B cell (primary cell): Measurements from ENCODE around the gene SYT2. TPM values are rescaled to one million over a fixed set of nuclear protein-coding genes. Genes with fewer than 3 reads are reported as not detected.

Source experiments
- ATAC-seq: fragments of 200-7000 bp; cut with Tn5 transposase; one replicate; pipeline ENCODE4 v1.10.0; 2021; ENCODE audit warnings: low read depth, mild to moderate bottlenecking, moderate number of reproducible peaks, moderate library complexity
- CTCF ChIA-PET: fragments of 350-600 bp; sonication (Branson Sonifier 250); formaldehyde crosslinking; loops from one replicate; lab custom pipeline; 2021; ENCODE audit warnings: antibody characterized with exemption, inconsistent platforms; lab: Charles Lee
- POLR2A ChIA-PET: fragments of 350-600 bp; sonication (Branson Sonifier 250); formaldehyde crosslinking; loops from one replicate; lab custom pipeline; 2021; ENCODE audit warnings: antibody characterized with exemption; lab: Charles Lee
- DNase-seq: peaks from one replicate; pipeline ENCODE4 v3.0.0; 2013
- H2AFZ ChIP-seq: 2 replicates; pipeline ENCODE4 v1.6.1; 2012; ENCODE audit warnings: mild to moderate bottlenecking, low read depth, low read length; ENCODE audit not compliant: insufficient read depth, poor library complexity, severe bottlenecking
- H3K27ac ChIP-seq, 2 donors: 1 replicate in 1 of 2; 2 replicates in 1 of 2; pipeline ENCODE4 v1.5.1; 2012 to 2013; ENCODE audit warnings: low read length in 2 of 2, mild to moderate bottlenecking in 2 of 2, moderate library complexity in 1 of 2
- H3K27me3 ChIP-seq, 4 experiments: fragments of 200-600 bp in 1 of 4; sonication (generic) in 1 of 4; replicated peaks in 1 of 4; 1 replicate in 2 of 4; 2 replicates in 2 of 4; pipeline versions ENCODE4 v1.6.1 to v1.7.0; 2013 to 2016; ENCODE audit warnings: low read length in 3 of 4, mild to moderate bottlenecking in 2 of 4, mixed read lengths in 1 of 4, moderate library complexity in 1 of 4; ENCODE audit not compliant: insufficient read depth in 4 of 4, control insufficient read depth in 3 of 4; ENCODE audit errors: control extremely low read depth in 1 of 4
- H3K36me3 ChIP-seq, 2 experiments: replicated peaks in 1 of 2; 1 replicate in 1 of 2; 2 replicates in 1 of 2; pipeline versions ENCODE4 v1.6.1 to v1.7.1; 2013; ENCODE audit warnings: low read length in 1 of 2; ENCODE audit not compliant: insufficient read depth in 2 of 2, control insufficient read depth in 1 of 2; ENCODE audit errors: control extremely low read depth in 1 of 2, extremely low read depth in 1 of 2
- H3K4me1 ChIP-seq, 2 donors: fragments of 200-600 bp in 1 of 2; sonication (generic) in 1 of 2; 1 replicate in 1 of 2; 2 replicates in 1 of 2; pipeline versions ENCODE4 v1.5.1 to v1.6.1; 2013 to 2017; ENCODE audit warnings: low read length in 2 of 2; ENCODE audit not compliant: control insufficient read depth in 2 of 2, insufficient read depth in 2 of 2
- H3K4me2 ChIP-seq: replicated peaks from 2 replicates; pipeline ENCODE3; 2012; ENCODE audit warnings: mild to moderate bottlenecking, low read depth, low read length; ENCODE audit not compliant: poor library complexity, severe bottlenecking
- H3K4me3 ChIP-seq, 5 experiments: fragments of 200-600 bp in 1 of 5; sonication (generic) in 1 of 5; 1 replicate in 3 of 5; 2 replicates in 2 of 5; pipeline versions ENCODE4 v1.5.1 to v1.7.0; 2011 to 2016; ENCODE audit warnings: low read length in 4 of 5, mild to moderate bottlenecking in 4 of 5, low read depth in 2 of 5, control low read depth in 1 of 5, moderate library complexity in 1 of 5; ENCODE audit not compliant: insufficient read depth in 1 of 5; ENCODE audit errors: control extremely low read depth in 1 of 5, extremely low read depth in 1 of 5
- H3K79me2 ChIP-seq: fragments of 200-600 bp; sonication (generic); one replicate; pipeline ENCODE4 v1.6.0; 2016; ENCODE audit warnings: low read length; ENCODE audit not compliant: control insufficient read depth, insufficient read depth
- H3K9ac ChIP-seq: fragments of 200-600 bp; sonication (generic); 2 replicates; pipeline ENCODE4 v1.6.1; 2017; ENCODE audit warnings: mild to moderate bottlenecking, low read length, moderate library complexity
- H3K9me3 ChIP-seq, 3 donors: one replicate each; pipeline versions ENCODE4 v1.6.1 to v1.7.1; 2013; ENCODE audit warnings: low read length in 2 of 3; ENCODE audit not compliant: control insufficient read depth in 2 of 3, insufficient read depth in 1 of 3; ENCODE audit errors: control extremely low read depth in 1 of 3
- H4K20me1 ChIP-seq: 2 replicates; pipeline ENCODE4 v1.6.0; 2012; ENCODE audit warnings: mild to moderate bottlenecking, low read length; ENCODE audit not compliant: insufficient read depth, control insufficient read depth, poor library complexity, severe bottlenecking
- H3K27ac Mint-ChIP-seq: one replicate; pipeline ENCODE4 v1.8.0; 2021; ENCODE audit warnings: mixed read lengths
- H3K27me3 Mint-ChIP-seq: one replicate; pipeline ENCODE4 v1.8.0; 2021; ENCODE audit warnings: mixed read lengths
- H3K4me1 Mint-ChIP-seq: one replicate; pipeline ENCODE4 v1.8.0; 2021; ENCODE audit warnings: mixed read lengths
- H3K4me3 Mint-ChIP-seq: one replicate; pipeline ENCODE4 v1.8.0; 2021; ENCODE audit warnings: mixed read lengths
- H3K9me3 Mint-ChIP-seq: one replicate; pipeline ENCODE4 v1.8.0; 2022; ENCODE audit warnings: mixed read lengths; ENCODE audit not compliant: insufficient read depth
- CTCF ChIP-seq: fragments of 200-600 bp; IDR thresholded peaks from one replicate; pipeline ENCODE4 v1.8.0; 2022; ENCODE audit warnings: antibody characterized with exemption, mild to moderate bottlenecking
- EZH2 ChIP-seq: IDR thresholded peaks from 2 replicates; pipeline ENCODE4 v1.6.1; 2012; ENCODE audit warnings: borderline replicate concordance, low read depth, mild to moderate bottlenecking, moderate library complexity, low read length; ENCODE audit not compliant: insufficient read depth, poor library complexity, severe bottlenecking
- WGBS: methylation state at CpG from one replicate; pipeline ENCODE4 v1.1.5; 2013; ENCODE audit warnings: missing lambda C conversion rate; ENCODE audit not compliant: insufficient coverage; 5-methylcytosine and 5-hydroxymethylcytosine counted together
- intact Hi-C: fragments of 100-400 bp; cut with micrococcal nuclease; formaldehyde crosslinking; loops from one replicate; pipeline ENCODE4 v1.10.0; 2022
- polyA plus RNA-seq: library from polyadenylated mRNA; depleted of rRNA; stranded (reverse); fragments of >200 nt; gene quantifications from 2 replicates; pipeline ENCODE4 v1.2.3, GENCODE V29; 2012
- total RNA-seq, 2 donors: library from RNA; stranded (reverse); fragments of 120-200 nt in 1 of 2; gene quantifications; 1 replicate in 1 of 2; 2 replicates in 1 of 2; pipeline versions ENCODE4 v1.2.3 to v1.2.4, GENCODE V29; 2013 to 2022

SYT2 gene
- total and polyA plus RNA-seq, 2 donors (not counting 1 experiment from before 2014, with no cell fraction given): not detected

- H3K4me3 Mint-ChIP-seq: no peak overlapping the region
- H3K4me1 Mint-ChIP-seq: no peaks in the 10 kb centered on the region
- no peak for ATAC-seq
- TF ChIP-seq CTCF: no peak
- TF ChIP-seq EZH2: no peak
- ChIA-PET CTCF (no interaction called here), POLR2A (no interaction called here)
- Histone ChIP-seq H2AFZ (no peak overlapping the region), H3K79me2 (no peaks in the 10 kb centered on the region), H3K36me3 (no peaks in the 10 kb centered on the region), H4K20me1 (no peaks in the 10 kb centered on the region), H3K27me3 (peaks cover 0 to 29% (median 1%) of the 10 kb centered on the region in 4 experiments), H3K4me3 (no peak overlapping the region), H3K4me2 (no peak overlapping the region), H3K27ac (no peak overlapping the region), H3K4me1 (no peaks in the 10 kb centered on the region), H3K9me3 (no peaks in the 10 kb centered on the region), H3K9ac (no peak overlapping the region)
- no peak for DNase-seq
- intact Hi-C loops: no loop called here
- WGBS: 76% methylated on average over 7 of the region's 9 CpGs
- no peak overlapping the region for H3K27ac Mint-ChIP-seq
- peaks cover 53% of the 10 kb centered on the region for H3K27me3 Mint-ChIP-seq
- H3K9me3 Mint-ChIP-seq: no peaks in the 10 kb centered on the region
Measured at GRCh38 chr1:202689493-202690342, 20.5 kb downstream of the SYT2 start.

GRCh38 chr1:202689082-202689481 lies 21.2 kb downstream of the SYT2 start:
- WGBS: 71% methylated on average over 2 of the region's 3 CpGs
- H3K9me3 ChIP-seq: no peaks in the 10 kb centered on the region
- H3K27ac Mint-ChIP-seq: no peak overlapping the region
- H3K4me1 Mint-ChIP-seq: no peaks in the 10 kb centered on the region
- ChIA-PET POLR2A (no interaction called here), CTCF (no interaction called here)
- no peak overlapping the region for H3K4me3 ChIP-seq
- no peak overlapping the region for H3K27ac ChIP-seq
- TF ChIP-seq EZH2 (no peak), CTCF (no peak)
- H3K4me3 Mint-ChIP-seq: no peak overlapping the region
- no peaks in the 10 kb centered on the region for H4K20me1 ChIP-seq
- H3K4me1 ChIP-seq: no peaks in the 10 kb centered on the region
- ATAC-seq (no peak), DNase-seq (no peak)
- no peaks in the 10 kb centered on the region for H3K79me2 ChIP-seq
- H3K9ac ChIP-seq: no peak overlapping the region
- H3K9me3 Mint-ChIP-seq: no peaks in the 10 kb centered on the region
- peaks cover 46% of the 10 kb centered on the region for H3K27me3 Mint-ChIP-seq
- no peaks in the 10 kb centered on the region for H3K36me3 ChIP-seq
- no peak overlapping the region for H2AFZ ChIP-seq
- intact Hi-C loops: no loop called here
- H3K4me2 ChIP-seq: no peak overlapping the region
- H3K27me3 ChIP-seq: peaks cover 0 to 24% (median 1%) of the 10 kb centered on the region in 4 experiments
